IMR-90 (cell line): ENCODE measurements around the gene RPH3AL. TPM values are rescaled to one million over a fixed set of nuclear protein-coding genes. Genes with fewer than 3 reads are reported as not detected.

ENCODE experiments used
- ATAC-seq: fragments of 200-7000 bp; cut with Tn5 transposase; 2 replicates; pipeline ENCODE4 v1.9.1; 2020; ENCODE audit warnings: low read depth, mild to moderate bottlenecking, moderate library complexity
- BruUV-seq: library from RNA; stranded (reverse); fragments of 400-500 nt; replicated peaks from 2 replicates; lab custom pipeline; 2021; lab: Mats Ljungman, UMichigan
- CTCF ChIA-PET: fragments of 300-600 bp; formaldehyde crosslinking; extraction: SDS; loops from one replicate; lab custom pipeline; 2021; ENCODE audit warnings: antibody characterized with exemption; lab: Yijun Ruan, JAX
- POLR2A ChIA-PET: fragments of 300-600 bp; sonication (Branson Sonifier 250); formaldehyde crosslinking; loops from one replicate; lab custom pipeline; 2022; ENCODE audit warnings: antibody characterized with exemption; ENCODE audit not compliant: unreplicated experiment; lab: Charles Lee
- DNase-seq: peaks from one replicate; pipeline ENCODE4 v3.0.0; 2013
- H2AFZ ChIP-seq: replicated peaks from 2 replicates; pipeline ENCODE3; 2013; ENCODE audit warnings: low read length, mild to moderate bottlenecking; ENCODE audit not compliant: poor library complexity
- H2AK5ac ChIP-seq: 2 replicates; pipeline ENCODE4 v1.6.1; 2013; ENCODE audit warnings: low read depth, low read length, inconsistent platforms
- H2AK9ac ChIP-seq: replicated peaks from 2 replicates; pipeline ENCODE3; 2013; ENCODE audit warnings: mild to moderate bottlenecking, low read depth, low read length, moderate library complexity; ENCODE audit not compliant: poor library complexity
- H2BK120ac ChIP-seq: 2 replicates; pipeline ENCODE4 v1.6.1; 2013; ENCODE audit warnings: low read depth, low read length, inconsistent platforms
- H2BK15ac ChIP-seq: 3 replicates; pipeline ENCODE4 v1.6.1; 2013; ENCODE audit warnings: low read depth, low read length, inconsistent platforms
- H2BK20ac ChIP-seq: 2 replicates; pipeline ENCODE4 v1.6.1; 2013; ENCODE audit warnings: low read depth, mild to moderate bottlenecking, inconsistent platforms, low read length, moderate library complexity
- H2BK5ac ChIP-seq: 2 replicates; pipeline ENCODE4 v1.6.1; 2013; ENCODE audit warnings: mild to moderate bottlenecking, low read depth, low read length, inconsistent platforms; ENCODE audit not compliant: poor library complexity, severe bottlenecking
- H3K14ac ChIP-seq: replicated peaks from 2 replicates; pipeline ENCODE4 v1.6.1; 2013; ENCODE audit warnings: low read depth, low read length, inconsistent platforms
- H3K18ac ChIP-seq: 2 replicates; pipeline ENCODE4 v1.6.1; 2013; ENCODE audit warnings: low read depth, low read length, control low read depth
- H3K23ac ChIP-seq: 2 replicates; pipeline ENCODE4 v1.6.1; 2013; ENCODE audit warnings: low read depth, low read length, inconsistent platforms
- H3K27ac ChIP-seq: 2 replicates; pipeline ENCODE4 v1.5.1; 2013; ENCODE audit warnings: mild to moderate bottlenecking, control low read depth, low read length; ENCODE audit not compliant: insufficient read depth
- H3K27me3 ChIP-seq: 2 replicates; pipeline ENCODE4 v1.6.1; 2013; ENCODE audit warnings: low read length; ENCODE audit not compliant: control insufficient read depth, insufficient read depth
- H3K36me3 ChIP-seq: 2 replicates; pipeline ENCODE4 v1.6.1; 2013; ENCODE audit warnings: low read length, mixed read lengths; ENCODE audit not compliant: control insufficient read depth, insufficient read depth
- H3K4ac ChIP-seq: 2 replicates; pipeline ENCODE4 v1.6.1; 2013; ENCODE audit warnings: low read depth, low read length, inconsistent platforms
- H3K4me1 ChIP-seq: 2 replicates; pipeline ENCODE4 v1.6.1; 2013; ENCODE audit warnings: low read length, mixed read lengths; ENCODE audit not compliant: control insufficient read depth, insufficient read depth
- H3K4me2 ChIP-seq: 2 replicates; pipeline ENCODE4 v1.6.1; 2013; ENCODE audit warnings: low read depth, mild to moderate bottlenecking, control low read depth, low read length, moderate library complexity
- H3K4me3 ChIP-seq: 2 replicates; pipeline ENCODE4 v1.5.1; 2013; ENCODE audit warnings: low read depth, mild to moderate bottlenecking, control low read depth, low read length, moderate library complexity; ENCODE audit not compliant: insufficient read depth
- H3K56ac ChIP-seq: 2 replicates; pipeline ENCODE4 v1.6.1; 2013; ENCODE audit warnings: low read length, inconsistent platforms; ENCODE audit not compliant: insufficient read depth; ENCODE audit errors: extremely low read depth
- H3K79me1 ChIP-seq, 2 experiments: 2 replicates each; pipeline ENCODE4 v1.6.1; 2013; ENCODE audit warnings: low read length in 2 of 2, inconsistent platforms in 1 of 2, low read depth in 1 of 2
- H3K9ac ChIP-seq: 2 replicates; pipeline ENCODE4 v1.6.1; 2013; ENCODE audit warnings: low read depth, low read length, control low read depth
- H3K9me1 ChIP-seq: 2 replicates; pipeline ENCODE4 v1.6.1; 2013; ENCODE audit warnings: low read length, inconsistent platforms; ENCODE audit not compliant: insufficient read depth
- H3K9me3 ChIP-seq: 2 replicates; pipeline ENCODE4 v1.6.1; 2013; ENCODE audit warnings: low read length; ENCODE audit not compliant: control insufficient read depth, insufficient read depth
- H4K20me1 ChIP-seq: 2 replicates; pipeline ENCODE4 v1.6.1; 2013; ENCODE audit warnings: low read length, inconsistent platforms; ENCODE audit not compliant: insufficient read depth
- H4K5ac ChIP-seq: 2 replicates; pipeline ENCODE4 v1.6.1; 2013; ENCODE audit warnings: mild to moderate bottlenecking, low read depth, low read length, control low read depth
- H4K8ac ChIP-seq, 2 experiments: 2 replicates each; pipeline ENCODE4 v1.6.1; 2013; ENCODE audit warnings: low read depth in 2 of 2, low read length in 2 of 2, control low read depth in 1 of 2, inconsistent platforms in 1 of 2
- H4K91ac ChIP-seq: 2 replicates; pipeline ENCODE4 v1.6.1; 2013; ENCODE audit warnings: low read depth, low read length, inconsistent platforms; ENCODE audit not compliant: insufficient read depth
- BHLHE40 ChIP-seq: fragments of 150-350 bp; IDR thresholded peaks from 2 replicates; pipeline ENCODE4 v1.6.1; 2016; ENCODE audit warnings: mild to moderate bottlenecking, low read depth, low read length
- CEBPB ChIP-seq: IDR thresholded peaks from 2 replicates; pipeline ENCODE4 v1.6.1; 2012; ENCODE audit warnings: low read depth, low read length, improper control_type of control experiment
- CHD1 ChIP-seq: IDR thresholded peaks from 2 replicates; pipeline ENCODE4 v1.6.1; 2012; ENCODE audit warnings: low read depth, low read length, improper control_type of control experiment
- FOS ChIP-seq: fragments of 150-350 bp; IDR thresholded peaks from 2 replicates; pipeline ENCODE4 v1.6.1; 2016; ENCODE audit warnings: low read depth, low read length
- MAFK ChIP-seq: IDR thresholded peaks from 2 replicates; pipeline ENCODE4 v1.6.1; 2012; ENCODE audit warnings: low read depth, low read length, improper control_type of control experiment
- MAZ ChIP-seq: IDR thresholded peaks from 2 replicates; pipeline ENCODE4 v1.6.1; 2012; ENCODE audit warnings: low read depth, mild to moderate bottlenecking, low read length, improper control_type of control experiment, moderate library complexity, borderline replicate concordance
- MXI1 ChIP-seq: IDR thresholded peaks from 2 replicates; pipeline ENCODE4 v1.6.1; 2012; ENCODE audit warnings: low read depth, mild to moderate bottlenecking, low read length, moderate library complexity, borderline replicate concordance
- NFE2L2 ChIP-seq: fragments of 150-350 bp; IDR thresholded peaks from 2 replicates; pipeline ENCODE4 v1.6.1; 2016; ENCODE audit warnings: low read depth, mild to moderate bottlenecking, low read length
- POLR2A ChIP-seq: IDR thresholded peaks from 2 replicates; pipeline ENCODE4 v1.6.1; 2012; ENCODE audit warnings: mild to moderate bottlenecking, low read depth, low read length
- RAD21 ChIP-seq: IDR thresholded peaks from 2 replicates; pipeline ENCODE4 v1.6.1; 2012; ENCODE audit warnings: low read length, improper control_type of control experiment
- RFX5 ChIP-seq: IDR thresholded peaks from 2 replicates; pipeline ENCODE4 v1.8.0; 2012; ENCODE audit warnings: low read depth, mild to moderate bottlenecking, low read length, moderate library complexity
- SMC3 ChIP-seq: fragments of 150-350 bp; IDR thresholded peaks from 2 replicates; pipeline ENCODE4 v1.6.1; 2016; ENCODE audit warnings: low read depth, mild to moderate bottlenecking, antibody characterized with exemption, low read length, moderate library complexity
- WGBS, 2 experiments: methylation state at CpG; one replicate each; pipeline versions ENCODE4 v1.1.5 to v1.1.7; 2013; ENCODE audit warnings: missing lambda C conversion rate in 2 of 2; ENCODE audit not compliant: insufficient read length in 1 of 2; ENCODE audit errors: extremely low coverage in 2 of 2; 5-methylcytosine and 5-hydroxymethylcytosine counted together
- dilution Hi-C: fragments of 300-500 bp; cut with HindIII; formaldehyde crosslinking; loops from one replicate; pipeline ENCODE4 v1.14.3; 2018; ENCODE audit warnings: low sequenced_read_pairs; ENCODE audit not compliant: unreplicated experiment
- in situ Hi-C: fragments of 300-500 bp; cut with MboI; formaldehyde crosslinking; loops from 3 replicates; pipeline ENCODE4 v1.14.3; 2019; ENCODE audit warnings: low sequenced_read_pairs, inconsistent platforms, mixed read lengths
- intact Hi-C: fragments of 100-400 bp; cut with micrococcal nuclease; formaldehyde crosslinking; loops from 2 replicates; pipeline ENCODE4 v1.10.0; 2022
- polyA plus RNA-seq, 3 experiments: library from polyadenylated mRNA; depleted of rRNA; stranded (reverse); fragments of >200 nt; gene quantifications; 2 replicates each; pipeline ENCODE4 v1.2.3, GENCODE V29; 2012; ENCODE audit warnings: low replicate concordance in 1 of 3
- total RNA-seq: library from RNA; depleted of rRNA; stranded (reverse); fragments of >200 nt; gene quantifications from 2 replicates; pipeline ENCODE4 v1.2.3, GENCODE V29; 2012
- TF ChIP-seq, protein P1 (sequence below): fragments of 150-350 bp; IDR thresholded peaks from 2 replicates; pipeline ENCODE4 v1.6.1; 2017; ENCODE audit warnings: mild to moderate bottlenecking, antibody characterized with exemption, low read length, low read depth
- TF ChIP-seq, protein P2 (sequence below): fragments of 150-350 bp; IDR thresholded peaks from 2 replicates; pipeline ENCODE4 v1.6.1; 2016; ENCODE audit warnings: low read depth, mild to moderate bottlenecking, low read length, moderate library complexity, borderline replicate concordance
- TF ChIP-seq, protein P3 (sequence below): conservative IDR thresholded peaks from 2 replicates; pipeline ENCODE4 v1.5.1; 2012; ENCODE audit warnings: mild to moderate bottlenecking, low read depth, low read length, improper control_type of control experiment

RPH3AL gene
- total and polyA plus RNA-seq, 2 of the 4 experiments (the other 2 are of a cell fraction), result 1.8 to 2.5 TPM

DNA sequence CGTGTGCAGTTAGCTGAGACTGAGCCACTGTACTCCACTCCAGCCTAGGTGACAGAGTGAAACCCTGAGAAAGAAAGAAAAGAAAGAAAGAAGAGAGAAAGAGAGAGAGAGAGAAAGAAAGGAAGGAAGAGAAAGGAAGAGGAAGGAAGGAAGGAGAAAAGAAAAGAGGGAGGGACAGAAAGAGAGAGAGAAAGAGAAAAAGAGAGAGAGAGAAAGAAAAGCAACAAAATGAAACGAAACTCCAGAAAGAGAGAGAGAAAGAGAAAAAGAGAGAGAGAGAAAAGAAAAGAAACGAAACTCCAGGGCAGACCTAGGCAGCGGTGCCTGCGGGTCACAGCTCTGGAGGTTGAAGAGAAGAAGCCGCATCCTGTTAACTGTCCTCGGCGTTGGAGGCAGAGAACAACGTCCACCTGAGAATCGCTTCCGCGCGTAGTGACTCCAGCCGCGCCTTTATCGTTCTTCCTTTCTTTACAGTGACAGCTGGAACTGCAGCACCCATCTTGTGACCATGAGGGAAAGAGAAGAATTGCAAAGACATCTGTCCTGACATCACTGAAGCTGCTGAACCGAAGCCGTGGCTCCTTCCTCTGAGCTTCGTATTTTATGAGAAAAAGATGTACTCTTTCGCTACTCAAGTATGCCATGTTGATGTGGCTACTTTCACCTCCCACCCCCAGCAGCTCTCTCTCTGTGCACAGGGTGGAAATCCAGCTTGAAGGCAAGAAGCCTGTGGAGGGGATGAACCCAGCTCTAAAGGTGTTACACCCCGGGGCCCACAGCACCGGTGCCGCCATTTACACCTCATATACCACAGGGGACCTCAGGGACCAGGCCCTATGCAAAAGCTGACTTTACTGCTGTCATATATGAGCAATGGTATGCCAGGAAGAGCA lies 114.3 kb downstream of the RPH3AL start:
- H3K4ac ChIP-seq, result no peak overlapping the region
- no peak overlapping the region for H3K9ac ChIP-seq
- no peak for ATAC-seq
- peaks cover 4% of the 10 kb centered on the region; the same call in 1 of the 2 replicates for H3K27me3 ChIP-seq
- no peak overlapping the region for H2BK5ac ChIP-seq
- no peaks in the 10 kb centered on the region for H3K9me3 ChIP-seq
- CTCF ChIA-PET, result no interaction called here
- H3K4me2 ChIP-seq, result no peak overlapping the region
- H3K4me1 ChIP-seq, result no peaks in the 10 kb centered on the region
- H4K8ac ChIP-seq, result no peak overlapping the region
- H3K9me1 ChIP-seq, result no peaks in the 10 kb centered on the region
- H4K20me1 ChIP-seq, result no peaks in the 10 kb centered on the region
- no peak overlapping the region for H4K91ac ChIP-seq
- H4K5ac ChIP-seq, result no peak overlapping the region
- H2AFZ ChIP-seq, result no peak overlapping the region
- BruUV-seq, result no TSS peak
- intact Hi-C loops, result no loop called here
- no peak overlapping the region for H2BK15ac ChIP-seq
- no peak overlapping the region for H3K23ac ChIP-seq
- H3K56ac ChIP-seq, result no peak overlapping the region
- no peak overlapping the region for H2AK5ac ChIP-seq
- no peak overlapping the region for H3K14ac ChIP-seq
- H3K79me1 ChIP-seq, result no peaks in the 10 kb centered on the region
- H3K27ac ChIP-seq, result no peak overlapping the region
- H2BK20ac ChIP-seq, result no peak overlapping the region
- POLR2A ChIA-PET, result no interaction called here
- H3K4me3 ChIP-seq, result no peak overlapping the region
- H3K18ac ChIP-seq, result no peak overlapping the region
- no peaks in the 10 kb centered on the region for H3K36me3 ChIP-seq
- no peak for DNase-seq
- in situ Hi-C loops, result no loop called here
- no peak overlapping the region for H2AK9ac ChIP-seq
- H2BK120ac ChIP-seq, result no peak overlapping the region
- dilution Hi-C loops, result no loop called here
- WGBS, 2 experiments, result 88% methylated on average over 7 of the region's 23 CpGs; no CpG with 5 or more reads in 1 of the 2 experiments
- TF ChIP-seq SMC3 (no peak), RFX5 (no peak), RAD21 (no peak), BHLHE40 (no peak), NFE2L2 (no peak), CHD1 (no peak), MXI1 (no peak), FOS (no peak), POLR2A (no peak), CEBPB (no peak), MAZ (no peak), MAFK (no peak)
- TF ChIP-seq, protein P1, sequence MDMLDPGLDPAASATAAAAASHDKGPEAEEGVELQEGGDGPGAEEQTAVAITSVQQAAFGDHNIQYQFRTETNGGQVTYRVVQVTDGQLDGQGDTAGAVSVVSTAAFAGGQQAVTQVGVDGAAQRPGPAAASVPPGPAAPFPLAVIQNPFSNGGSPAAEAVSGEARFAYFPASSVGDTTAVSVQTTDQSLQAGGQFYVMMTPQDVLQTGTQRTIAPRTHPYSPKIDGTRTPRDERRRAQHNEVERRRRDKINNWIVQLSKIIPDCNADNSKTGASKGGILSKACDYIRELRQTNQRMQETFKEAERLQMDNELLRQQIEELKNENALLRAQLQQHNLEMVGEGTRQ, result no peak
- TF ChIP-seq, protein P2, sequence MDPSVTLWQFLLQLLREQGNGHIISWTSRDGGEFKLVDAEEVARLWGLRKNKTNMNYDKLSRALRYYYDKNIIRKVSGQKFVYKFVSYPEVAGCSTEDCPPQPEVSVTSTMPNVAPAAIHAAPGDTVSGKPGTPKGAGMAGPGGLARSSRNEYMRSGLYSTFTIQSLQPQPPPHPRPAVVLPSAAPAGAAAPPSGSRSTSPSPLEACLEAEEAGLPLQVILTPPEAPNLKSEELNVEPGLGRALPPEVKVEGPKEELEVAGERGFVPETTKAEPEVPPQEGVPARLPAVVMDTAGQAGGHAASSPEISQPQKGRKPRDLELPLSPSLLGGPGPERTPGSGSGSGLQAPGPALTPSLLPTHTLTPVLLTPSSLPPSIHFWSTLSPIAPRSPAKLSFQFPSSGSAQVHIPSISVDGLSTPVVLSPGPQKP, result no peak
- TF ChIP-seq, protein P3, sequence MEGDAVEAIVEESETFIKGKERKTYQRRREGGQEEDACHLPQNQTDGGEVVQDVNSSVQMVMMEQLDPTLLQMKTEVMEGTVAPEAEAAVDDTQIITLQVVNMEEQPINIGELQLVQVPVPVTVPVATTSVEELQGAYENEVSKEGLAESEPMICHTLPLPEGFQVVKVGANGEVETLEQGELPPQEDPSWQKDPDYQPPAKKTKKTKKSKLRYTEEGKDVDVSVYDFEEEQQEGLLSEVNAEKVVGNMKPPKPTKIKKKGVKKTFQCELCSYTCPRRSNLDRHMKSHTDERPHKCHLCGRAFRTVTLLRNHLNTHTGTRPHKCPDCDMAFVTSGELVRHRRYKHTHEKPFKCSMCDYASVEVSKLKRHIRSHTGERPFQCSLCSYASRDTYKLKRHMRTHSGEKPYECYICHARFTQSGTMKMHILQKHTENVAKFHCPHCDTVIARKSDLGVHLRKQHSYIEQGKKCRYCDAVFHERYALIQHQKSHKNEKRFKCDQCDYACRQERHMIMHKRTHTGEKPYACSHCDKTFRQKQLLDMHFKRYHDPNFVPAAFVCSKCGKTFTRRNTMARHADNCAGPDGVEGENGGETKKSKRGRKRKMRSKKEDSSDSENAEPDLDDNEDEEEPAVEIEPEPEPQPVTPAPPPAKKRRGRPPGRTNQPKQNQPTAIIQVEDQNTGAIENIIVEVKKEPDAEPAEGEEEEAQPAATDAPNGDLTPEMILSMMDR, result no peak
